Endothelial cell of umbilical vein (primary cell): ENCODE measurements around the gene OSBPL1A. TPM values are rescaled to one million over a fixed set of nuclear protein-coding genes. Genes with fewer than 3 reads are reported as not detected.

Experiments used
- BruUV-seq: library from RNA; stranded (reverse); fragments of 400-500 nt; replicated peaks from 2 replicates; lab custom pipeline; 2021; lab: Mats Ljungman, UMichigan
- CTCF ChIA-PET: fragments of 300-600, 350-600 bp; sonication (Branson Sonifier 250); formaldehyde crosslinking; loops from one replicate; lab custom pipeline; 2021; ENCODE audit warnings: antibody characterized with exemption, inconsistent platforms; lab: Charles Lee
- POLR2A ChIA-PET: fragments of 300-600, 350-600 bp; sonication (Branson Sonifier 250); formaldehyde crosslinking; loops from one replicate; lab custom pipeline; 2021; ENCODE audit warnings: antibody characterized with exemption, inconsistent platforms; lab: Charles Lee
- DNase-seq: peaks from one replicate; pipeline ENCODE4 v3.0.0-alpha.2; 2011; ENCODE audit warnings: low read depth, low spot score
- FAIRE-seq: peaks from 2 replicates; lab custom pipeline; 2011; peaks lifted over from hg19 to GRCh38; lab: Jason Lieb, UNC
- H2AFZ ChIP-seq: 2 replicates; pipeline ENCODE4 v1.6.0; 2012; ENCODE audit warnings: low read depth, low read length, control low read depth, inconsistent platforms
- H3K27ac ChIP-seq: 2 replicates; pipeline ENCODE4 v1.5.1; 2011; ENCODE audit warnings: low read depth, mild to moderate bottlenecking, control low read depth, low read length, moderate library complexity; ENCODE audit not compliant: insufficient read depth
- H3K27me3 ChIP-seq, 2 experiments: 2 replicates each; pipeline versions ENCODE4 v1.6.0 to v1.6.1; 2011; ENCODE audit warnings: low read length in 2 of 2, mixed read lengths in 1 of 2; ENCODE audit not compliant: control insufficient read depth in 2 of 2, insufficient read depth in 2 of 2
- H3K36me3 ChIP-seq, 2 experiments: 2 replicates in 1 of 2; 3 replicates in 1 of 2; pipeline ENCODE4 v1.5.1; 2011; ENCODE audit warnings: low read length in 2 of 2, mild to moderate bottlenecking in 1 of 2, moderate library complexity in 1 of 2; ENCODE audit not compliant: control insufficient read depth in 2 of 2, insufficient read depth in 2 of 2; ENCODE audit errors: extremely low read depth in 1 of 2
- H3K4me1 ChIP-seq: 3 replicates; pipeline ENCODE4 v1.5.1; 2011; ENCODE audit warnings: mild to moderate bottlenecking, low read length; ENCODE audit not compliant: control insufficient read depth, insufficient read depth; ENCODE audit errors: extremely low read depth
- H3K4me2 ChIP-seq: 2 replicates; pipeline ENCODE4 v1.6.1; 2011; ENCODE audit warnings: low read length, control low read depth, mixed read lengths; ENCODE audit not compliant: insufficient read depth
- H3K4me3 ChIP-seq, 3 experiments: fragments of 200-600 bp in 1 of 3; sonication (generic), shearing (Covaris generic) in 1 of 3; replicated peaks in 1 of 3; 2 replicates each; pipeline ENCODE4 v1.5.1; 2011 to 2016; ENCODE audit warnings: control low read depth in 3 of 3, low read length in 3 of 3, mild to moderate bottlenecking in 2 of 3, inconsistent platforms in 1 of 3, low read depth in 1 of 3, moderate library complexity in 1 of 3; ENCODE audit not compliant: insufficient read depth in 1 of 3
- H3K79me2 ChIP-seq: 2 replicates; pipeline ENCODE4 v1.6.0; 2012; ENCODE audit warnings: low read length, inconsistent platforms; ENCODE audit not compliant: control insufficient read depth, insufficient read depth
- H3K9ac ChIP-seq: replicated peaks from 2 replicates; pipeline ENCODE3; 2011; ENCODE audit warnings: low read length, control low read depth; ENCODE audit not compliant: insufficient read depth; ENCODE audit errors: extremely low read depth
- H3K9me1 ChIP-seq: replicated peaks from 3 replicates; pipeline ENCODE4 v1.6.0; 2011; ENCODE audit warnings: mild to moderate bottlenecking, low read length; ENCODE audit not compliant: control insufficient read depth, insufficient read depth; ENCODE audit errors: extremely low read depth
- H3K9me3 ChIP-seq: replicated peaks from 2 replicates; pipeline ENCODE4 v1.5.1; 2012; ENCODE audit warnings: low read length, inconsistent platforms; ENCODE audit not compliant: control insufficient read depth, insufficient read depth
- H4K20me1 ChIP-seq: replicated peaks from 2 replicates; pipeline ENCODE3; 2011; ENCODE audit warnings: mild to moderate bottlenecking, low read length; ENCODE audit not compliant: control insufficient read depth, insufficient read depth; ENCODE audit errors: extremely low read depth
- EZH2 ChIP-seq: IDR thresholded peaks from 2 replicates; pipeline ENCODE4 v1.6.1; 2012; ENCODE audit warnings: borderline replicate concordance, low read depth, mild to moderate bottlenecking, moderate library complexity, low read length, inconsistent platforms; ENCODE audit not compliant: severe bottlenecking
- FOS ChIP-seq: IDR thresholded peaks from 2 replicates; pipeline ENCODE4 v1.6.1; 2011; ENCODE audit warnings: mild to moderate bottlenecking, low read length, moderate library complexity, borderline replicate concordance; ENCODE audit not compliant: insufficient read depth
- GATA2 ChIP-seq: IDR thresholded peaks from 2 replicates; pipeline ENCODE4 v1.7.0; 2011; ENCODE audit warnings: low read depth, mild to moderate bottlenecking, moderate library complexity, mixed read lengths, low read length; ENCODE audit not compliant: insufficient read length, insufficient read depth
- JUN ChIP-seq: IDR thresholded peaks from 2 replicates; pipeline ENCODE4 v1.6.1; 2011; ENCODE audit warnings: borderline replicate concordance, low read depth; ENCODE audit not compliant: insufficient read length, insufficient read depth
- MYC ChIP-seq: IDR thresholded peaks from one replicate; pipeline ENCODE4 v1.6.1; 2011; ENCODE audit warnings: mild to moderate bottlenecking, low read depth, low read length
- POLR2A ChIP-seq: IDR thresholded peaks from 2 replicates; pipeline ENCODE4 v1.6.1; 2012; ENCODE audit warnings: low read depth, mild to moderate bottlenecking, control low read depth, low read length
- POLR2AphosphoS5 ChIP-seq: IDR thresholded peaks from 2 replicates; pipeline ENCODE4 v1.6.1; 2012; ENCODE audit warnings: low read depth, mild to moderate bottlenecking, control low read depth, low read length, moderate library complexity; ENCODE audit not compliant: insufficient read depth
- dilution Hi-C: fragments of 300-500 bp; cut with MboI; formaldehyde crosslinking; loops from one replicate; pipeline ENCODE4 v1.15.0; 2019; ENCODE audit warnings: low sequenced_read_pairs; ENCODE audit not compliant: extremely low pct_ligation_motif_present
- intact Hi-C: fragments of 100-400 bp; cut with micrococcal nuclease; formaldehyde crosslinking; loops from one replicate; pipeline ENCODE4 v1.10.0; 2022
- polyA plus RNA-seq, 4 experiments: library from polyadenylated mRNA; depleted of rRNA in 3 of 4; stranded (reverse) in 3 of 4; unstranded in 1 of 4; fragments of >200 nt; gene quantifications; 2 replicates each; pipeline versions ENCODE4 v1.2.1 to v1.2.3, GENCODE V29; 2011 to 2012; ENCODE audit warnings: missing spikeins in 1 of 4
- total RNA-seq: library from RNA; stranded (reverse); gene quantifications from 2 replicates; pipeline ENCODE4 v1.2.3, GENCODE V29; 2021
- TF ChIP-seq, protein P1 (sequence below): IDR thresholded peaks from 2 replicates; pipeline ENCODE4 v1.6.1; 2011; ENCODE audit not compliant: insufficient read depth, insufficient read length
- TF ChIP-seq, protein P2 (sequence below), 2 donors: IDR thresholded peaks; 1 replicate in 1 of 2; 2 replicates in 1 of 2; pipeline ENCODE4 v1.5.1; 2011; ENCODE audit warnings: low read length in 2 of 2, mild to moderate bottlenecking in 2 of 2, moderate library complexity in 2 of 2, control low read depth in 1 of 2, inconsistent platforms in 1 of 2, low read depth in 1 of 2; ENCODE audit not compliant: insufficient read depth in 1 of 2; ENCODE audit errors: extremely low read depth in 1 of 2

The OSBPL1A gene
- total and polyA plus RNA-seq, 2 donors (not counting 3 experiments of a cell fraction or from before 2014, with no cell fraction given) = 6.4 to 16.5 TPM

DNA sequence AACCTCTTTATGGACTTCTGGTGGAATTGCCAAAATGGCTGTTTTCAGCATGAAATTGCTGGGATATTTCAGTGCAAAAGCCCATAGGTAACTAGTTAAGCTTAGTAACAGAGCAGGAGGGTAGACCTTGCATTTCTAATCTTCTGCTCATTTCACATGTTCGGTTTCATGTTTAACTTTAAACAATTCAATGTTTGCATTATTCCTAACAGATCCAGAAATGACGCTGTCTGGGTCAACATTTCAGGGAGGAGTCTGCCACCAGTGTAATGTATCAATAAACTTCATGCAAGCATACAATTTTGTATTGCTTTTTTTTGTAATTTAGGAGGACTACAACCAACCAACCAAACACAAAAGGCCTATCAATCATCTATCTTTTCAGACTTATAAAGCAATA is 236.3 kb downstream of the OSBPL1A start:
- ChIA-PET POLR2A (interaction anchor here (1.1 kb wide), 1 partner anchor 23 kb away, joined by 4 read pairs; the partner anchor contains the start of gene CABYR), CTCF (interaction anchor here (1.7 kb wide), 1 partner anchor 15 kb away, joined by 7 read pairs; no protein-coding TSS in a partner anchor)
- no peaks in the 10 kb centered on the region for H3K4me1 ChIP-seq
- no peak for TF ChIP-seq GATA2
- no peak for TF ChIP-seq POLR2A
- TF ChIP-seq, protein P1, sequence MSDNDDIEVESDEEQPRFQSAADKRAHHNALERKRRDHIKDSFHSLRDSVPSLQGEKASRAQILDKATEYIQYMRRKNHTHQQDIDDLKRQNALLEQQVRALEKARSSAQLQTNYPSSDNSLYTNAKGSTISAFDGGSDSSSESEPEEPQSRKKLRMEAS = no peak
- no peak for TF ChIP-seq POLR2AphosphoS5
- TF ChIP-seq FOS = no peak
- TF ChIP-seq, protein P2, sequence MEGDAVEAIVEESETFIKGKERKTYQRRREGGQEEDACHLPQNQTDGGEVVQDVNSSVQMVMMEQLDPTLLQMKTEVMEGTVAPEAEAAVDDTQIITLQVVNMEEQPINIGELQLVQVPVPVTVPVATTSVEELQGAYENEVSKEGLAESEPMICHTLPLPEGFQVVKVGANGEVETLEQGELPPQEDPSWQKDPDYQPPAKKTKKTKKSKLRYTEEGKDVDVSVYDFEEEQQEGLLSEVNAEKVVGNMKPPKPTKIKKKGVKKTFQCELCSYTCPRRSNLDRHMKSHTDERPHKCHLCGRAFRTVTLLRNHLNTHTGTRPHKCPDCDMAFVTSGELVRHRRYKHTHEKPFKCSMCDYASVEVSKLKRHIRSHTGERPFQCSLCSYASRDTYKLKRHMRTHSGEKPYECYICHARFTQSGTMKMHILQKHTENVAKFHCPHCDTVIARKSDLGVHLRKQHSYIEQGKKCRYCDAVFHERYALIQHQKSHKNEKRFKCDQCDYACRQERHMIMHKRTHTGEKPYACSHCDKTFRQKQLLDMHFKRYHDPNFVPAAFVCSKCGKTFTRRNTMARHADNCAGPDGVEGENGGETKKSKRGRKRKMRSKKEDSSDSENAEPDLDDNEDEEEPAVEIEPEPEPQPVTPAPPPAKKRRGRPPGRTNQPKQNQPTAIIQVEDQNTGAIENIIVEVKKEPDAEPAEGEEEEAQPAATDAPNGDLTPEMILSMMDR (IDR thresholded peaks at IDR 0.05; ENCODE audit: extremely low read depth in 1 of 2, insufficient read depth in 1 of 2, low read depth in 1 of 2, low read length in 2 of 2) = no peak
- TF ChIP-seq JUN = no peak
- no peak for TF ChIP-seq MYC
- no peak for TF ChIP-seq EZH2
- H3K9ac ChIP-seq = no peak overlapping the region
- no peaks in the 10 kb centered on the region for H3K79me2 ChIP-seq
- H3K9me3 ChIP-seq = no peaks in the 10 kb centered on the region
- intact Hi-C loops = no loop called here
- no peaks in the 10 kb centered on the region for H4K20me1 ChIP-seq
- no peak overlapping the region for H3K27ac ChIP-seq
- no peaks in the 10 kb centered on the region for H3K27me3 ChIP-seq
- dilution Hi-C loops = no loop called here
- DNase-seq = no peak
- H2AFZ ChIP-seq = no peak overlapping the region
- no peaks in the 10 kb centered on the region for H3K36me3 ChIP-seq
- no peak for FAIRE-seq
- H3K9me1 ChIP-seq = no peaks in the 10 kb centered on the region
- no peak overlapping the region for H3K4me3 ChIP-seq
- no peak overlapping the region for H3K4me2 ChIP-seq
- no TSS peak for BruUV-seq
